GM23248 (cell line): ENCODE measurements around the gene SLC25A21. TPM values are rescaled to one million over a fixed set of nuclear protein-coding genes. Genes with fewer than 3 reads are reported as not detected.

Experiments
- DNase-seq: peaks from one replicate; pipeline ENCODE4 v3.0.0-alpha.2; 2015
- H2AFZ ChIP-seq: fragments of 200-600 bp; sonication (generic); 2 replicates; pipeline ENCODE4 v1.6.1; 2016; ENCODE audit warnings: antibody characterized with exemption
- H3F3A ChIP-seq: fragments of 200-600 bp; sonication (generic); 2 replicates; pipeline ENCODE4 v1.6.1; 2016; ENCODE audit warnings: mild to moderate bottlenecking, antibody characterized with exemption, mixed run types; ENCODE audit not compliant: insufficient read depth
- H3K27ac ChIP-seq: fragments of 200-600 bp; sonication (generic); 2 replicates; pipeline ENCODE4 v1.5.1; 2016; ENCODE audit warnings: mild to moderate bottlenecking
- H3K27me3 ChIP-seq: fragments of 200-600 bp; sonication (generic); replicated peaks from 2 replicates; pipeline ENCODE4 v1.6.1; 2016; ENCODE audit warnings: mild to moderate bottlenecking; ENCODE audit not compliant: insufficient read depth
- H3K36me3 ChIP-seq: fragments of 200-600 bp; sonication (generic); 2 replicates; pipeline ENCODE4 v1.6.1; 2016; ENCODE audit warnings: low read depth, mild to moderate bottlenecking
- H3K4me1 ChIP-seq: fragments of 200-600 bp; sonication (generic); 2 replicates; pipeline ENCODE4 v1.6.1; 2016; ENCODE audit warnings: mild to moderate bottlenecking; ENCODE audit not compliant: insufficient read depth
- H3K4me2 ChIP-seq: fragments of 200-600 bp; sonication (generic); one replicate; pipeline ENCODE4 v1.6.1; 2016; ENCODE audit warnings: mild to moderate bottlenecking; ENCODE audit not compliant: unreplicated experiment
- H3K4me3 ChIP-seq: fragments of 200-600 bp; sonication (generic); 2 replicates; pipeline ENCODE4 v1.5.1; 2016; ENCODE audit warnings: mild to moderate bottlenecking
- H3K79me2 ChIP-seq: fragments of 200-600 bp; sonication (generic); 2 replicates; pipeline ENCODE4 v1.6.1; 2016; ENCODE audit warnings: mild to moderate bottlenecking; ENCODE audit not compliant: insufficient read depth
- H3K9ac ChIP-seq: fragments of 200-600 bp; sonication (generic); 2 replicates; pipeline ENCODE4 v1.6.1; 2016; ENCODE audit warnings: mild to moderate bottlenecking
- H3K9me2 ChIP-seq: fragments of 200-600 bp; sonication (generic); 2 replicates; pipeline ENCODE4 v1.6.1; 2016; ENCODE audit warnings: mixed run types, mild to moderate bottlenecking, moderate library complexity; ENCODE audit not compliant: insufficient read depth
- H3K9me3 ChIP-seq: fragments of 200-600 bp; sonication (generic); one replicate; pipeline ENCODE4 v1.6.1; 2017; ENCODE audit warnings: low read depth
- H4K20me1 ChIP-seq: fragments of 200-600 bp; sonication (generic); 2 replicates; pipeline ENCODE4 v1.6.0; 2016; ENCODE audit not compliant: insufficient read depth
- EZH2 ChIP-seq: fragments of 200-600 bp; sonication (generic); IDR thresholded peaks from 2 replicates; pipeline ENCODE4 v1.6.1; 2018; ENCODE audit warnings: antibody characterized with exemption, mild to moderate bottlenecking; ENCODE audit not compliant: insufficient read depth, poor library complexity, severe bottlenecking
- EZH2phosphoT487 ChIP-seq: fragments of 200-600 bp; sonication (generic); IDR thresholded peaks from 2 replicates; pipeline ENCODE4 v1.6.1; 2018; ENCODE audit warnings: antibody characterized with exemption, moderate library complexity, mild to moderate bottlenecking, low read depth; ENCODE audit not compliant: insufficient read depth
- WGBS, 2 experiments: methylation state at CpG; one replicate each; pipeline ENCODE4 v1.1.6; 2015 to 2017; ENCODE audit warnings: low lambda C conversion rate in 2 of 2, low coverage in 1 of 2; ENCODE audit errors: missing lambda C conversion rate in 2 of 2; 5-methylcytosine and 5-hydroxymethylcytosine counted together
- in situ Hi-C: fragments of 300-500 bp; cut with MboI; formaldehyde crosslinking; loops from 2 replicates; pipeline ENCODE4 v1.15.0; 2020
- polyA plus RNA-seq: library from polyadenylated mRNA; unstranded; fragments of >200 nt; fragmentation: Nextera tagmentation; extraction: Ambion mirVana; gene quantifications from 2 replicates; pipeline ENCODE4 v1.2.1, GENCODE V29; 2016
- total RNA-seq: library from RNA; depleted of rRNA; stranded (reverse); fragments of >200 nt; shearing (Covaris generic); gene quantifications from 2 replicates; pipeline ENCODE4 v1.2.3, GENCODE V29; 2014

SLC25A21 gene
- total and polyA plus RNA-seq, 2 experiments from 2014 or later = 0.26 TPM; not detected in 1

GRCh38 chr14:36724162-36724561 is 448.2 kb downstream of the SLC25A21 start:
- Histone ChIP-seq H3K4me3 (no peak overlapping the region), H3K4me2 (no peak overlapping the region), H3K36me3 (no peaks in the 10 kb centered on the region), H3K9ac (no peak overlapping the region), H3F3A (no peaks in the 10 kb centered on the region), H3K4me1 (no peaks in the 10 kb centered on the region), H2AFZ (no peak overlapping the region), H3K27ac (no peak overlapping the region), H4K20me1 (no peaks in the 10 kb centered on the region), H3K27me3 (no peaks in the 10 kb centered on the region; the same call in 1 of the 2 replicates), H3K79me2 (no peaks in the 10 kb centered on the region), H3K9me3 (no peaks in the 10 kb centered on the region), H3K9me2 (no peaks in the 10 kb centered on the region)
- TF ChIP-seq EZH2 (no peak), EZH2phosphoT487 (no peak)
- no peak for DNase-seq
- in situ Hi-C loops = no loop called here

DNA sequence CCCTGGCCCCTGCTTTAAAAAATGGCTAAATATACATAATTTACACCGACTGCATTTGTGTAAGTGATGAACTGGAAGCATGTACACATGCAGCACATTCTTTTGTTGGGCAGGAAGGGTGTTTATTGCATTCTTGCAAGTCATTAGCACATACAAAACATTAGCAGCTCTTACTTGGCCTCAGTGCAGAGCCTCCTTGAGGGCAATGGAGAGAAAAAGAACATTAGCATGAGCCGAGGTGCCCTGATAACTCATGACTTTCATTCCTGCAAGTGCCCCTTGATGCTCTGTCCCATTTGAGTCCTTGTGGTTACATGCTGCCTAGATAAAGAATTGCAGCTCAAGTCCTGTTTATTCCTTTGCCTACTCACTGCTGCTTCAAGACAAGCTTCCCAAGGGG is 448.9 kb downstream of the SLC25A21 start:
- Histone ChIP-seq H3K4me3 (no peak overlapping the region), H3F3A (no peaks in the 10 kb centered on the region), H3K79me2 (no peaks in the 10 kb centered on the region), H3K9me2 (no peaks in the 10 kb centered on the region), H3K9me3 (no peaks in the 10 kb centered on the region), H3K4me1 (no peaks in the 10 kb centered on the region), H3K36me3 (no peaks in the 10 kb centered on the region), H3K27ac (no peak overlapping the region), H3K9ac (no peak overlapping the region), H3K27me3 (no peaks in the 10 kb centered on the region; the same call in 1 of the 2 replicates), H2AFZ (no peak overlapping the region), H3K4me2 (no peak overlapping the region), H4K20me1 (no peaks in the 10 kb centered on the region)
- 5 to 8% methylated on average over 2 of the region's 2 CpGs for WGBS, 2 experiments
- in situ Hi-C loops = no loop called here
- no peak for TF ChIP-seq EZH2
- no peak for TF ChIP-seq EZH2phosphoT487
- DNase-seq = no peak

GRCh38 chr14:36721877-36722276 is 450.5 kb downstream of the SLC25A21 start:
- H3K79me2 ChIP-seq = no peaks in the 10 kb centered on the region
- no peaks in the 10 kb centered on the region for H3K36me3 ChIP-seq
- no peak overlapping the region for H3K9ac ChIP-seq
- in situ Hi-C loops = no loop called here
- H3K4me3 ChIP-seq = no peak overlapping the region
- H3K27me3 ChIP-seq = no peaks in the 10 kb centered on the region; the same call in 1 of the 2 replicates
- H2AFZ ChIP-seq = no peak overlapping the region
- H3K27ac ChIP-seq = no peak overlapping the region
- no peak for DNase-seq
- no peaks in the 10 kb centered on the region for H3F3A ChIP-seq
- no peaks in the 10 kb centered on the region for H3K9me2 ChIP-seq
- no peaks in the 10 kb centered on the region for H3K9me3 ChIP-seq
- H4K20me1 ChIP-seq = no peaks in the 10 kb centered on the region
- H3K4me2 ChIP-seq = no peak overlapping the region
- H3K4me1 ChIP-seq = no peaks in the 10 kb centered on the region
- TF ChIP-seq EZH2 = no peak
- TF ChIP-seq EZH2phosphoT487 = no peak
- WGBS, 2 experiments = 9 to 28% methylated on average over 1 of the region's 1 CpG

DNA sequence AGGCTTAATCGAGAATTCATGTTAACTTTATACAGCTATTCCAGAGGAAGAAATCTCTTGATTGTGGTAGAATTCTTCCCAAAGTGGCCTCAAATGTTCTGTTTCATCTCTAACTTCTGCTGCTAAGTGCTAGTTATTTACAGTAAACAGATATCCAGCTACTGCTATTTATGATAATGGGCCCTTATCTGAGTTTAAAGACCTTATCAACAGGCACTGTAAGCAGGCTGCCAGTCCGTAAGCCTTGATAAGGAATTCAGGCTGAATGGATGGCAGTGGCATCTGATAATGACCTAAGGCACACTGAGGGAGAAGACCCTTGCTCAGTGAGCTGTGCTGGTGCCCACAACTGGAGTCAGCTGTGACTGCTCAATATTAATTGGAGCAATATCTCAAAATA is 451.7 kb downstream of the SLC25A21 start:
- Histone ChIP-seq H3K79me2 (no peaks in the 10 kb centered on the region), H3K27ac (no peak overlapping the region), H2AFZ (no peak overlapping the region), H3K9ac (no peak overlapping the region), H4K20me1 (no peaks in the 10 kb centered on the region), H3K27me3 (no peaks in the 10 kb centered on the region), H3K4me1 (no peaks in the 10 kb centered on the region), H3K4me3 (no peak overlapping the region), H3K9me2 (no peaks in the 10 kb centered on the region), H3K9me3 (no peaks in the 10 kb centered on the region), H3K4me2 (no peak overlapping the region), H3K36me3 (no peaks in the 10 kb centered on the region), H3F3A (no peaks in the 10 kb centered on the region)
- no peak for TF ChIP-seq EZH2phosphoT487
- no peak for TF ChIP-seq EZH2
- in situ Hi-C loops = no loop called here
- DNase-seq = no peak
- WGBS, 2 experiments = 38 to 42% methylated on average over 2 of the region's 2 CpGs

- TF ChIP-seq EZH2 = no peak
- no peak for TF ChIP-seq EZH2phosphoT487
- Histone ChIP-seq H3K9me2 (no peaks in the 10 kb centered on the region), H3K9me3 (no peaks in the 10 kb centered on the region), H3K27ac (no peak overlapping the region), H3K36me3 (no peaks in the 10 kb centered on the region), H2AFZ (no peak overlapping the region), H3K27me3 (no peaks in the 10 kb centered on the region), H3F3A (no peaks in the 10 kb centered on the region), H3K4me2 (no peak overlapping the region), H3K79me2 (no peaks in the 10 kb centered on the region), H3K4me1 (no peaks in the 10 kb centered on the region), H3K4me3 (no peak overlapping the region), H4K20me1 (no peaks in the 10 kb centered on the region), H3K9ac (no peak overlapping the region)
- no peak for DNase-seq
- in situ Hi-C loops = no loop called here
- 54 to 64% methylated on average over 7 of the region's 7 CpGs for WGBS, 2 experiments
These were observed 452.6 kb downstream of the SLC25A21 start for GRCh38 chr14:36719823-36720222.
